Thoracic aorta (tissue), 2 donors: ENCODE measurements around the gene PPP1R17. TPM values are rescaled to one million over a fixed set of nuclear protein-coding genes. Genes with fewer than 3 reads are reported as not detected.
A peak's percentile ranks its signal among the peaks of the same experiment; 100 is the strongest.

Experiments
- ATAC-seq: fragments of 150-250 bp; one replicate; pipeline ENCODE4 v1.8.0; 2017; ENCODE audit warnings: low read depth; ENCODE audit not compliant: insufficient number of reproducible peaks, low FRiP score
- DNase-seq: peaks from one replicate; pipeline ENCODE4 v3.0.0-alpha.2; 2020; ENCODE audit warnings: low spot score
- H3K27ac ChIP-seq, 2 donors: fragments of 200-600 bp; sonication (generic); 1 replicate in 1 of 2; 2 replicates in 1 of 2; pipeline ENCODE4 v1.5.1; 2016; ENCODE audit warnings: mild to moderate bottlenecking in 2 of 2, moderate library complexity in 2 of 2
- H3K27me3 ChIP-seq: fragments of 200-600 bp; sonication (generic); replicated peaks from 2 replicates; pipeline ENCODE4 v1.6.0; 2016; ENCODE audit warnings: mild to moderate bottlenecking; ENCODE audit not compliant: insufficient read depth
- H3K36me3 ChIP-seq: fragments of 200-600 bp; sonication (generic); one replicate; pipeline ENCODE4 v1.5.1; 2016
- H3K4me1 ChIP-seq, 2 donors: fragments of 200-600 bp; sonication (generic); 1 replicate in 1 of 2; 2 replicates in 1 of 2; pipeline versions ENCODE4 v1.5.1 to v1.6.0; 2016; ENCODE audit warnings: low read depth in 2 of 2, mild to moderate bottlenecking in 1 of 2; ENCODE audit not compliant: control insufficient read depth in 1 of 2
- H3K4me3 ChIP-seq: fragments of 200-600 bp; sonication (generic); 2 replicates; pipeline ENCODE4 v1.5.1; 2016; ENCODE audit warnings: mild to moderate bottlenecking
- H3K9me3 ChIP-seq: fragments of 200-600 bp; sonication (generic); 2 replicates; pipeline ENCODE4 v1.5.1; 2016
- CTCF ChIP-seq: fragments of 200-600 bp; sonication (generic); IDR thresholded peaks from one replicate; pipeline ENCODE4 v1.5.1; 2019; ENCODE audit warnings: antibody characterized with exemption
- total RNA-seq, 2 donors: library from RNA; depleted of rRNA; stranded (reverse); fragments of >200 nt; gene quantifications; one replicate each; pipeline versions ENCODE4 v1.1.0 to v1.2.3, GENCODE V29; 2016

PPP1R17 gene
- total RNA-seq, 2 donors from 2014 or later: not detected

GRCh38 chr7:31734456-31734855, 47.4 kb downstream of the PPP1R17 start:
- Histone ChIP-seq H3K4me3 (no peak overlapping the region), H3K4me1 (no peaks in the 10 kb centered on the region), H3K9me3 (no peaks in the 10 kb centered on the region), H3K27ac (no peak overlapping the region), H3K27me3 (no peaks in the 10 kb centered on the region), H3K36me3 (no peaks in the 10 kb centered on the region)
- DNase-seq (no peak), ATAC-seq (no peak)
- no peak for TF ChIP-seq CTCF

- Histone ChIP-seq H3K9me3 (no peaks in the 10 kb centered on the region), H3K36me3 (no peaks in the 10 kb centered on the region), H3K27me3 (no peaks in the 10 kb centered on the region), H3K4me1 (no peaks in the 10 kb centered on the region), H3K27ac (no peak overlapping the region), H3K4me3 (no peak overlapping the region)
- TF ChIP-seq CTCF: peak; percentile 72
- ATAC-seq (no peak), DNase-seq (no peak)
Measured at GRCh38 chr7:31735991-31736982, 49.3 kb downstream of the PPP1R17 start.

GRCh38 chr7:31741852-31742251, 54.8 kb downstream of the PPP1R17 start:
- no peak for TF ChIP-seq CTCF
- DNase-seq: no peak
- no peaks in the 10 kb centered on the region for H3K4me1 ChIP-seq
- H3K27me3 ChIP-seq: no peaks in the 10 kb centered on the region
- H3K4me3 ChIP-seq: no peak overlapping the region
- ATAC-seq: no peak
- H3K9me3 ChIP-seq: no peaks in the 10 kb centered on the region
- H3K36me3 ChIP-seq: no peaks in the 10 kb centered on the region
- no peak overlapping the region for H3K27ac ChIP-seq

GRCh38 chr7:31744294-31744874, 57.4 kb downstream of the PPP1R17 start:
- peak; percentile 81 for TF ChIP-seq CTCF
- ATAC-seq (peak; percentile 51), DNase-seq (no peak)
- H3K4me1 ChIP-seq: no peaks in the 10 kb centered on the region
- no peaks in the 10 kb centered on the region for H3K36me3 ChIP-seq
- H3K4me3 ChIP-seq: no peak overlapping the region
- no peaks in the 10 kb centered on the region for H3K27me3 ChIP-seq
- H3K9me3 ChIP-seq: no peaks in the 10 kb centered on the region
- no peak overlapping the region for H3K27ac ChIP-seq

GRCh38 chr7:31747553-31747952, 60.5 kb downstream of the PPP1R17 start:
- ATAC-seq (no peak), DNase-seq (no peak)

More at GRCh38 chr7:31747553-31747952, 60.5 kb downstream of the PPP1R17 start:
- H3K36me3 ChIP-seq: no peaks in the 10 kb centered on the region
- H3K4me1 ChIP-seq: no peaks in the 10 kb centered on the region
- H3K27me3 ChIP-seq: no peaks in the 10 kb centered on the region
- TF ChIP-seq CTCF: no peak
- no peak overlapping the region for H3K4me3 ChIP-seq
- no peaks in the 10 kb centered on the region for H3K9me3 ChIP-seq
- H3K27ac ChIP-seq: no peak overlapping the region
